HG03439 (cell line): ENCODE results near the gene GUK1.

Experiments used
- ATAC-seq: cut with Tn5 transposase; IDR thresholded peaks from one replicate; pipeline ENCODE4 v1.9.1; 2021; ENCODE audit warnings: mild to moderate bottlenecking, moderate library complexity; ENCODE audit not compliant: unreplicated experiment

GUK1 gene

GRCh38 chr1:228148935-228149405, 8.9 kb downstream of the GUK1 start:
- no peak for ATAC-seq

GRCh38 chr1:228149406-228150119, 9.5 kb downstream of the GUK1 start, which contains the start of gene GJC2:
Gene GJC2, plus strand, starts transcription at chr1:228149930. Its CDS starts 7,829 bp downstream, at chr1:228157759.
- ATAC-seq: no peak

- ATAC-seq: no peak
Measured at GRCh38 chr1:228150120-228150460, 10.0 kb downstream of the GUK1 start.

- no peak for ATAC-seq
Measured at GRCh38 chr1:228150461-228151179, 10.5 kb downstream of the GUK1 start.

GRCh38 chr1:228151180-228151925, 11.3 kb downstream of the GUK1 start:
- ATAC-seq: no peak

GRCh38 chr1:228152097-228152917, 12.2 kb downstream of the GUK1 start:
- no peak for ATAC-seq

- ATAC-seq: no peak
Measured at GRCh38 chr1:228152918-228153258, 12.8 kb downstream of the GUK1 start.

GRCh38 chr1:228154021-228154669, 14.1 kb downstream of the GUK1 start:
- ATAC-seq: no peak

- no peak for ATAC-seq
Measured at GRCh38 chr1:228154670-228155571, 14.8 kb downstream of the GUK1 start.

- ATAC-seq: no peak
Measured at GRCh38 chr1:228155596-228156514, 15.8 kb downstream of the GUK1 start.

GRCh38 chr1:228156515-228156881, 16.4 kb downstream of the GUK1 start:
- no peak for ATAC-seq

- no peak for ATAC-seq
Measured at GRCh38 chr1:228156941-228157728, 17.1 kb downstream of the GUK1 start.

GRCh38 chr1:228157729-228158126, 17.6 kb downstream of the GUK1 start:
- no peak for ATAC-seq

GRCh38 chr1:228158151-228159007, 18.3 kb downstream of the GUK1 start:
- no peak for ATAC-seq

- no peak for ATAC-seq
Measured at GRCh38 chr1:228159008-228159665, 19.1 kb downstream of the GUK1 start.

GRCh38 chr1:228160201-228160761, 20.2 kb downstream of the GUK1 start:
- no peak for ATAC-seq
